ENCODE data around the gene ANKHD1.
"Not testable (repeated sequence)": the region's sequence is repeated elsewhere in the genome, so short reads cannot be mapped to it uniquely, and the experiment has no call there.

The ANKHD1 gene

GRCh38 chr5:140568443-140569063 is 166.9 kb downstream of the ANKHD1 start:
- ATAC-seq (no peak), DNase-seq (ENCODE audit: low spot score in 2 of 2) (peak in 1 of 2 donors; percentile 48)
- peak overlapping the region; percentile 84 for H3K27ac Mint-ChIP-seq
- H3K36me3 Mint-ChIP-seq, result peaks cover 34% of the 10 kb centered on the region
- no peaks in the 10 kb centered on the region for H3K9me3 Mint-ChIP-seq
- H3K4me1 Mint-ChIP-seq, result peaks cover 55% of the 10 kb centered on the region
- H3K4me3 Mint-ChIP-seq, result peak overlapping the region; percentile 35

GRCh38 chr5:140569197-140569596 is 167.6 kb downstream of the ANKHD1 start:
- Mint-ChIP-seq H3K4me1 (peaks cover 49% of the 10 kb centered on the region), H3K36me3 (peaks cover 29% of the 10 kb centered on the region), H3K27ac (peak overlapping the region; percentile 84), H3K4me3 (peak overlapping the region; percentile 35), H3K9me3 (no peaks in the 10 kb centered on the region)
- DNase-seq (ENCODE audit: low spot score in 2 of 2), result no peak
- ATAC-seq, result no peak

GRCh38 chr5:140570058-140570457 is 168.4 kb downstream of the ANKHD1 start:
- peaks cover 47% of the 10 kb centered on the region for H3K4me1 Mint-ChIP-seq
- ATAC-seq (no peak), DNase-seq (ENCODE audit: low spot score in 2 of 2) (no peak)
- H3K27ac Mint-ChIP-seq, result peak overlapping the region; percentile 84
- H3K4me3 Mint-ChIP-seq, result no peak overlapping the region
- H3K9me3 Mint-ChIP-seq, result no peaks in the 10 kb centered on the region
- H3K36me3 Mint-ChIP-seq, result peaks cover 20% of the 10 kb centered on the region

GRCh38 chr5:140570488-140570887 is 168.9 kb downstream of the ANKHD1 start:
- no peak for ATAC-seq
- no peaks in the 10 kb centered on the region for H3K9me3 Mint-ChIP-seq
- H3K4me1 Mint-ChIP-seq, result peaks cover 43% of the 10 kb centered on the region
- H3K27ac Mint-ChIP-seq, result peak overlapping the region; percentile 84
- peaks cover 16% of the 10 kb centered on the region for H3K36me3 Mint-ChIP-seq
- DNase-seq (ENCODE audit: low spot score in 2 of 2), result no peak
- H3K4me3 Mint-ChIP-seq, result no peak overlapping the region

- H3K9me3 Mint-ChIP-seq, result no peaks in the 10 kb centered on the region
- peak overlapping the region; percentile 84 for H3K27ac Mint-ChIP-seq
- H3K4me1 Mint-ChIP-seq, result peaks cover 37% of the 10 kb centered on the region
- no peak for ATAC-seq
- no peak for DNase-seq (ENCODE audit: low spot score in 2 of 2)
- H3K4me3 Mint-ChIP-seq, result no peak overlapping the region
- peaks cover 16% of the 10 kb centered on the region for H3K36me3 Mint-ChIP-seq
These were observed 169.5 kb downstream of the ANKHD1 start for GRCh38 chr5:140571105-140571504.

- Mint-ChIP-seq H3K27ac (no peak overlapping the region), H3K36me3 (peaks cover 6% of the 10 kb centered on the region), H3K9me3 (no peaks in the 10 kb centered on the region), H3K4me3 (no peak overlapping the region), H3K4me1 (peaks cover 12% of the 10 kb centered on the region)
- no peak for ATAC-seq
- no peak for DNase-seq (ENCODE audit: low spot score in 2 of 2)
These were observed 172.1 kb downstream of the ANKHD1 start for GRCh38 chr5:140573683-140574082.

GRCh38 chr5:140574165-140574564 is 172.5 kb downstream of the ANKHD1 start:
- Mint-ChIP-seq H3K9me3 (no peaks in the 10 kb centered on the region), H3K27ac (no peak overlapping the region), H3K4me3 (no peak overlapping the region), H3K4me1 (peaks cover 8% of the 10 kb centered on the region), H3K36me3 (peaks cover 6% of the 10 kb centered on the region)
- DNase-seq (ENCODE audit: low spot score in 2 of 2), result no peak
- no peak for ATAC-seq

GRCh38 chr5:140575309-140575708 is 173.7 kb downstream of the ANKHD1 start:
- H3K4me1 Mint-ChIP-seq, result peaks cover 2% of the 10 kb centered on the region
- DNase-seq (ENCODE audit: low spot score in 2 of 2), result no peak
- no peaks in the 10 kb centered on the region for H3K9me3 Mint-ChIP-seq
- peaks cover 6% of the 10 kb centered on the region for H3K36me3 Mint-ChIP-seq
- no peak overlapping the region for H3K4me3 Mint-ChIP-seq
- ATAC-seq, result no peak
- H3K27ac Mint-ChIP-seq, result peak overlapping the region; percentile 37

GRCh38 chr5:140576776-140577201 is 175.2 kb downstream of the ANKHD1 start:
- peak overlapping the region; percentile 29 for H3K27ac Mint-ChIP-seq
- H3K4me3 Mint-ChIP-seq, result no peak overlapping the region
- H3K9me3 Mint-ChIP-seq, result no peaks in the 10 kb centered on the region
- ATAC-seq (no peak), DNase-seq (ENCODE audit: low spot score in 2 of 2) (no peak)
- no peaks in the 10 kb centered on the region for H3K4me1 Mint-ChIP-seq
- no peaks in the 10 kb centered on the region for H3K36me3 Mint-ChIP-seq

- not testable (repeated sequence) for H3K9me3 Mint-ChIP-seq; H3K4me3 Mint-ChIP-seq; DNase-seq (ENCODE audit: low spot score in 2 of 2); H3K4me1 Mint-ChIP-seq; ATAC-seq; H3K36me3 Mint-ChIP-seq; H3K27ac Mint-ChIP-seq
These were observed 177.6 kb downstream of the ANKHD1 start for GRCh38 chr5:140579188-140579747.

GRCh38 chr5:140587495-140587894 is 185.9 kb downstream of the ANKHD1 start:
- DNase-seq (ENCODE audit: low spot score in 2 of 2) (no peak), ATAC-seq (no peak)
- Mint-ChIP-seq H3K27ac (no peak overlapping the region), H3K36me3 (no peaks in the 10 kb centered on the region), H3K4me3 (no peak overlapping the region), H3K9me3 (no peaks in the 10 kb centered on the region), H3K4me1 (no peaks in the 10 kb centered on the region)

- Mint-ChIP-seq H3K4me1 (no peaks in the 10 kb centered on the region), H3K9me3 (no peaks in the 10 kb centered on the region), H3K27ac (no peak overlapping the region), H3K36me3 (no peaks in the 10 kb centered on the region), H3K4me3 (no peak overlapping the region)
- DNase-seq (ENCODE audit: low spot score in 2 of 2) (no peak), ATAC-seq (no peak)
These were observed 186.9 kb downstream of the ANKHD1 start for GRCh38 chr5:140588311-140589070.

All from stimulated activated effector memory CD8-positive, alpha-beta T cell treated with anti-CD3 and anti-CD28 coated beads, Interleukin-12 subunit alpha, Interleukin-12 subunit beta, amount 100 ng/mL, for 72 hours (primary cell).